ENCODE measurements around the gene EML5. TPM values are rescaled to one million over a fixed set of nuclear protein-coding genes. Genes with fewer than 3 reads are reported as not detected.

EML5 gene
- not detected in 2 replicates for total RNA-seq

DNA sequence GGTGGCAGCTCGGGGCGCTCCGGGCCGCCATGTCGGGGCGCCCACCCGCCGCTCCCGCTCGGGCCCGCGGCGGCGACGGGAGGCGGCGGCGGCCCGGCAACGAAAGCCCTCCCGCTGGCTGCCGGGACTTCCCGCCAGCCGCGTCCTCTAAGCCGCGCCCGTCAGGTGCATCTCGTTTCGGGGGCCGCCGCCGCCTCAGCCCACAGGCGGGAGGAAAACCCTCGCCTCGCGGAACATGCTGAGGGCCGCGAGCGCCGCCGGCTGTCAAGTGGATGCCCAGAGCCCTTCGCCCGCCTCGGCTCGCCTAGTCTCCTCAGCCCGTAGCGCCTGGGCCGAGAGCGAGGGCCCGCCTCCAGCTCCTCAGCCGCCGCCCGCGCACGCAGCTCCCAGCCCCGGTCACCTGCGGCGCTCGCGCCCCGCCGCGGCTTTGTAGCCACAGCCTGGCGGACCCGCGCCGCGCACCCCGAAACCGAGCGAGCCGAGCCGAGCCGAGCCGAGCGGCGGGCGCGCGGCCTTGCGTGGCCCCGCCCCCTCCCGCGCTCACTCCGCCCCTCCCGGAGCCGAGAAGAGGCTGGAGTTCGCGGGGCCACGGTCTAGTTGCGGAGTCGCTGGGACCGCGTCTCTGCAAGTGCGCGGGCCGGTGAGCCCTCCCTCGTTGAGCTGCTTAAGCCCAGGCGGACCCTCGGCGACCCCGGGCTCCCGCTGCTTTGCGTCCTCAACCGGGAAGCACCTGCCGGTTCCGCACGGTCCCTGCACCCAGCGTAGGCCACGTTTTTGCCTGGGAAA, at the start of gene EML5:
EML5 (minus strand) TSS at position 481 of the 786 bp plus-strand sequence; CDS start at position 31, 450 bp downstream.

DNA sequence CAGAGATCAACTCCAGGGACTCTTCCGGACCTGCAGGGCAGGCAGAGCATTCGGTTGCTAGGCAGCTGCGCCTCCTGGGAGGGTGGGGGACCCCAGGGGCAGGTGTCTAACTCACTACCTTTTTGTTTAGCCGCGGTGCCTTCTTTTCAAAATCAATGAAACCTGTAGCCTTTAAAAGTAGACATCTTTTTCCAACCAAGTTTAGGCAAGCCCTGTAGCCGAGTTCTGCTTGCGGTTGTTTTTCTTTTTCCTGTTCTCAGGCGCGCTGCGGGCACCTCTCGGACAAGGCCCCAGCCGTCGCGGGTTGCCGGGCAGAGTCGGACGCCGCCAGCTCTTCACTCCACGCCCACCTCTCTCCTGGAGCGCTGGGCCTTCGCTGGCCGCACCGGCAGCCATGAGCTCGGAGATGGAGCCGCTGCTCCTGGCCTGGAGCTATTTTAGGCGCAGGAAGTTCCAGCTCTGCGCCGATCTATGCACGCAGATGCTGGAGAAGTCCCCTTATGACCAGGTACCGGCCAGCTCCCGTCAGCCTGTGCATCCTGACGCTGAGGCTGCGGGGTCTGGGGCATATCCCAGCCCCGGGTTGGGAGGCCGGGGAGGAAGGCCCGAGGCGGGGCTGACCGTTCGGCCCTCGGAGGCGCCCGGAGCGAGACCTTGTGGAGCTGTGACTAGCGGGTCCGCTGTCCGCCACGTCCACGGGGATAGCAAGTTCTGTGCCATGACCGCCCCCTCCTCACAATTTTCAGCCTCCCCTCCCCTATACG, 31.7 kb upstream of the EML5 start, which contains the start of gene TTC8:
TTC8 (plus strand) TSS at position 338 of the 764 bp plus-strand sequence; CDS start at position 395, 57 bp downstream.

DNA sequence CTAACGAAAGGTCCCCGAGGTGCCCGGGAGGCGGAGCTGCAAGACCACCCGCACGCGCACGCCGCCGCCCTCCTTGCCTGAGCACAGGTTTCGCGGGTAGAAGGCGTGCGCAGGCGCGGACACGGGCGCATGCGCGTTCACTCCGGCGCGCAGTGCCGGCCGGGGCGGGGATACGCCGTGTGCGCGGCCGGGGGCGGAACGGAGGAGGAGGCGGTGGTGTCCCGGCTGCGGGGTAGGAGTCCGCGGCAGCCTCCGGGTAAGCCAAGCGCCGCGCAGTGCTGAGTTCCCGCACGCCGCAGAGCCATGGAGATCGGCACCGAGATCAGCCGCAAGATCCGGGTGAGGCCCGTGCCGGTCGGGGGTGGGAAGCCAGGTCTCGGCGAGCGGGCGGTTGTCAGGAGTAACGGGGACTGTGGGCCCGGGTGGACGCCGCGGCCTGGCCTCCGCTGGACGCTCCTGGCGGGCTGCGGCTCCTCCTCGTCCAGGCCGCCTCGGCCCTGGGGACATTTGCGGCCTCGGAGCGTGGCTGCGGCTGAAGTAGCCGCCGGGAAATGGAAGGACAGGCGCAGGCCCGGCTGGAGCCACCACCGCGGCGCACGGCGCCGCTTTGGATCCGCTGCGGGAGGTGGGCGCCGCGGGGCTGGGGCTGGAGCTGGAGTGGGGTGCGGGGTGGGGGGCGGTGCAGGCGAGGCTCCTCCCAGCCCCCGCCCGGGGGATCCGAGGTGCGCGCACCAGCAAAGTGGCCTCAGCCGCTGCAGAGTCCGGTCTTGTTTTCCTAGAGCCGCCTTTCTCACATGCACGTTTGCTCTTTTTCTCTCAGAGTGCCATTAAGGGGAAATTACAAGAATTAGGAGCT, 229.7 kb downstream of the EML5 start, which contains the start of gene ZC3H14:
ZC3H14 (plus strand) TSS at position 207 of the 856 bp plus-strand sequence; CDS start at position 304, 97 bp downstream.

Other genes with a start within 250 kb of the EML5 start
- gene PTPN21, start 237.9 kb downstream of the EML5 start, total RNA-seq, result 5.4 and 6.8 TPM in 2 replicates
- 30.1 and 46.3 TPM in 2 replicates for gene ZC3H14, start 229.9 kb downstream of the EML5 start, total RNA-seq
- 16.5 and 28.7 TPM in 2 replicates for gene TTC8, start 31.7 kb upstream of the EML5 start, total RNA-seq

All from cardiac atrium fibroblast (primary cell).